AG09309 (cell line): ENCODE measurements around the gene ECSIT.
"Not testable (repeated sequence)": the region's sequence is repeated elsewhere in the genome, so short reads cannot be mapped to it uniquely, and the experiment has no call there.

Source experiments
- DNase-seq: peaks from one replicate; pipeline ENCODE4 v3.0.0-alpha.2; 2010; ENCODE audit warnings: low read depth
- H3K4me3 ChIP-seq: 2 replicates; pipeline ENCODE4 v1.5.1; 2011; ENCODE audit warnings: mild to moderate bottlenecking, low read depth, low read length, moderate library complexity; ENCODE audit not compliant: control insufficient read depth
- CTCF ChIP-seq: IDR thresholded peaks from 2 replicates; pipeline ENCODE4 v1.5.1; 2011; ENCODE audit warnings: mild to moderate bottlenecking, low read depth, low read length, inconsistent platforms; ENCODE audit not compliant: insufficient read depth, control insufficient read depth; ENCODE audit errors: missing control alignments

Gene ECSIT

GRCh38 chr19:11566164-11566563 lies 37.2 kb upstream of the ECSIT start:
- H3K4me3 ChIP-seq: no peak overlapping the region
- DNase-seq: no peak
- no peak for TF ChIP-seq CTCF

DNA sequence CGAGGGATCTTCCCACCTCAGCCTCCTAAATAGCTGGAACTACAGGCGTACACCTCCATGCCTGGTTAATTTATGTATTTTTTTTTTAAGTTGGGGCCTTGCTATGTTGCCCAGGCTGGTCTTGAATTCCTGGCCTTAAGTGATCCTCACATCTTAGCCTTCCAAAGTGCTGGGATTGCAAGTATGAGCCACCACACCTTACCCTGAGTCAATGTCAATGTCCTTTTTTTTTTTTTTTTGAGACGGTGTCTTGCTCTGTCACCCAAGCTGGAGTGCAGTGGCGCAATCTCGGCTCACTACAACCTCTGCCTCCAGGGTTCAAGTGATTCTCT lies 36.7 kb upstream of the ECSIT start:
- DNase-seq, H3K4me3 ChIP-seq: not testable (repeated sequence)

DNA sequence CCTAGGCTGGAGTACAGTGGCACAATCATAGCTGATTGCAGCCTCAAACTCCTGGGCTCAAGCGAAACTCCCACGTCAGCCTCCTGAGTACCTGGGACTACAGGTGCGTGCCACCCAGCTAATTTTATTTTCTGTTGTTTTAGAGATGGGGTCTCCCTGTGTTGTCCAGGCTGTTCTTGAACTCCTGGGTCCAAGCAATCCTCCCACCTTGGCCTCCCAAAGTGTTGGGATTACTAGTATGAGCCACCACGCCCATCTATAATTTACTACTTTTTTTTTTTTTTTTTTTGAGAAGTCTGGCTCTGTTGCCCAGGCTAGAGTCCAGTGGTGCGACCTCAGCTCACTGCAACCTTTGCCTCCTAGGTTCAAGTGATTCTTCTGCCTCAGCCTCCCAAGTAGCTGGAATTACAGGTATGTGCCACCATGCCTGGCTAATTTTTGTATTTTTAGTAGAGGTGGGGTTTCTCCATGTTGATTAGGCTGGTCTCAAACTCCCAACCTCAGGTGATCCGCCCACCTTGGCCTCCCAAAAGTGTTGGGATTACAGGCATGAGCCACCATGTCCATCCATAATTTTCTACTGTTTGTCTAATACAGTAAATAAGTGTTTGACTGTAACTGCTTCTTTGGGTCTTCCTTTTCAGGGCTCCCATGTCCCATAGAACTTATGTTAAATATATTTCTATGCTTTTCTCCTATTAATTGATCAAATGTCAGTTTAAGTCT lies 35.3 kb upstream of the ECSIT start:
- DNase-seq, H3K4me3 ChIP-seq: not testable (repeated sequence)

- DNase-seq: no peak
- no peak overlapping the region for H3K4me3 ChIP-seq
- TF ChIP-seq CTCF: no peak
These were observed 34.6 kb upstream of the ECSIT start for GRCh38 chr19:11563532-11563931.

DNA sequence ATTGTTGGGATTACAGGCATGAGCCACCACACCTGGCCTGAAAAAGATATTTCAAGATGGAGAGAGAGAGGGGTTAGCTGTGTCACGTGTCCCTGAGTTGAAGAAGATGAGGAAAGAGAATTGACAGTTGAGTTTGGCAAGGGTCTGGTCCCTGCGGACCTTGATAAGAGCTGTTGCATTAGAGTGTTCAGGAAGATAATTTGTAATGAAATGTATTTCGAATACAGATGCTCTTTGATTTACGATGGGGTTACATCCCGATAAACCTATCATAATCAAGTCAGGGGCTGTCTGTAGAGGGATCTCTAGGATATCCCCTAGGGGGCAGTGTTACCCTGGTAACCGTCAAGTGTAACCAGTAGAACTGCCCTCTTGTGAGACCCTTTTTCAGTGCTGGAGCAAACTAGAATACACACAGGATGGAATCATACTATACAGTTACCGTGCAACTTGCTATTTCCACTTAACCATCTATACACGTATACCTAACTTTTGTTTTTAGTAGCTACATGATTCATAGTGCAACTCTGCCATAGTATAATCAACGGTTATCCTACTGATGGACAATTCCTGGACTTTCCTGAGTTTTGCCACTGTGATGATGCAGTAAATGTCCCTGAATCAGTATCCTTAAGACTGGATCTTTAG lies 31.6 kb upstream of the ECSIT start:
- TF ChIP-seq CTCF: peak; percentile 71
- H3K4me3 ChIP-seq: no peak overlapping the region
- DNase-seq: peak; percentile 25

DNA sequence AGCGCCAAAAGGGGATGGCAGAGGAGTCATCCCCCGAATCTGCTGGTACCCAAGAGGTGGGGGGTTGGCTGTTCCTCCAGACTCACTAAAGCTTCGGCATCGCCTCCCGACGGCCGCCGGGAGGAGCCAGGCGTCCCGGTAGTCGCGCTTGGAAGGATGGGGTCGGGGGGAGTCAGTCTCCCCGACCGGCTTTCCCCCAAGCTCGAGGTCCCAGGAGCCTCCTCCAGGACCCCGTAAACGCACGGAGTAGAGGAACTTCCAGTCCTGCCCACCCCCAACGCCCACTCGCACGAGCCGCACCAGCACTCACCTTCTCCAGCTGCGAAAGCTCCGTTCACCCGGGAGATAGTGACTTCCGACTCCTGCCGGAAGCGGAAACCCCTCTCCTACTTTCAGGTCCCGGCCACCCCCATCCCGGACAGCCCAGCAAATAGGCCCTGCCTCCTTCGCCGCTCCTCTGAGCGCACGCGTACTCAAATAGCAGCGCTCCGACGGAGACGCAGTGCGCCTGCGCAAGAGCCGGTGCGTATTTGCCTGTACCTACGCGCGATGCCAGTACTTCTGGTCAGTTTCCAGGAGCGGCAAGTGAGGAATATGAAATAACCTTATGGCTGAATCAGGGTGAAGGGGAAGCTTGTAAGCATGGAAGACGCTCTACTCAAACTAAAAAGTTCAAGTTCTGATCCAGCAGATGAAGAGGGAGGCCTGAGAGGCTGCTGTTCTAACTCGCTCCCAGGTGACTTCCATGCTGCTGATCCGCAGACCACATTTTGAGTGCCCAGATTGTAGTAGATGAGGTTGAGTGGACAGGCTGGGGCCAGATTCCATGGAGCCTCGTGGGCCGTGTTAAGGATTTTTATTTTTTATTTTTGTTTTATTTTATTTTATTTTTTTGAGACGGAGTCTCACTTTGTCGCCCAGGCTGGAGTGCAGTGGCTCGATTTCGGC lies 30.2 kb upstream of the ECSIT start, which contains the start of gene ELOF1:
TSS of gene ELOF1 (minus strand) at position 350 of the 948 bp plus-strand sequence. CDS start 4,883 bp downstream, outside the sequence.
- peak; percentile 31 for TF ChIP-seq CTCF
- H3K4me3 ChIP-seq: peak within 1 kb of the TSS; percentile 90
- peak; percentile 88 for DNase-seq

GRCh38 chr19:11556634-11557420 lies 27.9 kb upstream of the ECSIT start:
- no peak overlapping the region for H3K4me3 ChIP-seq
- no peak for DNase-seq
- no peak for TF ChIP-seq CTCF
